T1000 (cell line): ENCODE results near the gene LAMB1.
A peak's percentile ranks its signal among the peaks of the same experiment; 100 is the strongest.
"Not testable (repeated sequence)": the region's sequence is repeated elsewhere in the genome, so short reads cannot be mapped to it uniquely, and the experiment has no call there.

Experiments used
- DNase-seq: peaks from one replicate; lab custom pipeline; 2025; ENCODE audit warnings: mixed read lengths; lab: John Stamatoyannopoulos, UW

LAMB1 gene

DNA sequence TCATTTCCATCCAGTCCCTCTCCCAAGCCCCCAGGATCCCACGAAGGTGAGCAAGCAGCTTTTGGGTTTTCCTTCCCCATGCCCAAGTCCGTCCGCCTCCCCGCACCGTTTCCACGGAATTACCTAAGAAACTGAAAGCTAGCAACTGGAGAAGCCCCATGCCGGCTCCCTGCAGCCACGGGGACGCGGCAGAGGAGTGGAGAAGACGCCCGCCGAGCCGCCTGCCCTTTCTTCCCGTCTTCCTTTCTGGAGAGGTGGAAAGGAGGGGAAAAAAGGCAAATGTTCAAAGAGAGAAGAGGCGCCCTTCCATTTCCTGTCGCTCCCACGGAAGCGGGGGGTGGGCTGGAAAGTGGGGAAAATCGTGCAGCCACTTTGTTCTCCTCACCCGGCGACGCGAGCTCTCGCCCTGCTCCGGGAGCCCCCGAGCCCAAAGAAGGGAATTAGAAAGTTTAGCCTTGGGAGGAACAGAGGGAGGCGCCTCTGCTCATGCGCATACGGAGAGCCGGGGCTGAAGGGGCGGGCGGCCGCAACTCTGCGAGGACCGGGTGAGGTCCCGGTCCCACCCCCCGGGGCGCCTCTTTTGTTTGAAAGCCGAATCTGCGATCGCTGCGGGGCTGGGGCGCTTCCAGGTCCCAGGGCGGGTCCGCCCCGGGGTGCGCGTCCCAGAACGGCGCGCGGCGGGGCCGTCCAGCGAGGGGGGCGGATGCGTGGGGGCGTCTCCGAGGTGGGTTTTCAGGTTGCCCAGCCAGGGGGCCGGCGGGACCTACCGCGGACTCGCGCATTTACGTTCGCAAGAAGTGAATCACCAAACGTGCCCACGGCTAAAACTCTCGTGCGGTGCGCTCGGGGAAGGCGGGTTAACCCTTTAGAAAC is at the start of gene LAMB1:
Gene LAMB1, minus strand, starts transcription at position 436 of the 873 bp plus-strand sequence. Its CDS starts 276 bp downstream, at position 160.
- peak; percentile 29 for DNase-seq

GRCh38 chr7:108051454-108051853 is 48.5 kb upstream of the LAMB1 start:
- DNase-seq = no peak

DNA sequence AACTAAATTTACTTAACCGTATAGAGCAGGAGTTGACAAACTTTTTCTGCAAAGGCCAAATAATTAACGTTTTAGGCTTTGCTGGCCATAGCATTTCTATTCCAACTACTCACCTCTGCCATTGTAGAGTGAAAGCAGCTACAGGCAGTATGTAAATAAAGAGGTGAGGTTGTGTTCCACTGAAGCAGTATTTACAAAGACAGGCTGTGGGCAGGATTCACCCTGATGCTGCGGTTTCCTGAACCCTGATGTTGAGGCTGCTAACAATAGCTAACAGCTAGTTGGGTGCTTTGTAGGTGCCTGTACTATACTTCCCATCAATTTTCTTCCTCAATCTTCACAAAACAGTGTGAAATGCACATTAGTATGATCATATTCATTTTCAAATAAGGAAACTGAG is 47.0 kb upstream of the LAMB1 start:
- no peak for DNase-seq

- DNase-seq = no peak
Measured at GRCh38 chr7:108048422-108048821, 45.5 kb upstream of the LAMB1 start.

DNA sequence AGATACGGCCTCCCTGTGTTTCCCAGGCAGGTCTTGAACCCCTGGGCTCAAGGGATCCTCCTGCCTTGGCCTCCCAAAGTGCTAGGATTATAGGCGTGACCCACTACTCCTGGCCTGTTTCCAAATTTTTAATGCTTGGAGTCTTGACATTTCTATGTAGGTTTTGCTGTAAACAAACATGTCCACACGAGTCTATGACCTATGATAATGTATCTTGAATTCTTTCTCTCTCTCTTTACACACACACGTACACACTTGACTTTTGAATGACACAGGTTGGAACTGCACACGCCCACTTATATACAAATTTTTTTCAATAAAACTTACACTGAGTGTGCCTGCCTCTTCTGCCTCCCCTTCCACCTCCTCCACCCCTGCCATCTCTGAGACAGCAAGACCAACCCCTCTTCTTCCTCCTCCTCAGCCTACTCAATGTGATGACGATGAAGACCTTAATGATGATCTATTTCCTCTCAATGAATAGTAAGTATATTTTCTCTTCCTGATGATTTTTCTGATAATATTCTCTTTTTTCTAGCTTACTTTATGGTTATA is 44.1 kb upstream of the LAMB1 start:
- DNase-seq = no peak

DNA sequence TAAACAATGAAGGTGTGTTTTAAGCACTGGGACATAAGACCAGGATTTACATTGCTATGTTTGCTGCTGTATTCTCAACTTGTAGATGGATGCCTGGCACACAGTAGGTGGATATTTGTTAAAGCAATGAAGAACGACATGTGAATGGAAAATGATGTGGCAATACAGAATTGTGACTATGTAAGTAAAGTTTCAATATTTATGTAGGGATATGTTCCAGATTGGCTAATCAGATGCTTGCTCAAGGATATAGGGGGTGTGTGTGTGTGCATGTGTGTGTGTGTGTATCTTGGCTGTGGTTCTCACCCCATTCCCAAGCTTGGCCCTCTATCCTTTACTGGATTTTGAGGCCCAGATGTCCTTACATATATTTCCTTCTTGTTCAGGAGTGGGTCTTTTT is 42.7 kb upstream of the LAMB1 start:
- DNase-seq = no peak

DNA sequence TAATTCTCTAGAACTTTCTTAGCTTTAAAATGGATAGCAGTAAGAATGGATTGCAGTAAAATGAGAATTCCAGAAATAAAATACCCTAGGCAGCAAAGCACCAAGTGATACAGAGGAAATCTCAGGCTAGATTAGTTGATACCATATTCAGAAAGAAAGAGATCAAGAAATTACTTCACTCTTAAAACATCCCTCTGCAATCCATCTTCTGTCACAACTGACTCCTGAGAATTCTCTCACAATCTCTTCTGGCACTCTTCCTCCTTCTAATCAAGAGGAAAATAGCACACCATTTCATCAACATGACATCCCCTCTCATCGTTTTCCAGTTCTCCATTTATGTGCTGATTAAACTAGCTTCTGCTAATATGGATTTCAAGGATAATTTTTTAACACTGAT is 42.2 kb upstream of the LAMB1 start:
- no peak for DNase-seq

DNA sequence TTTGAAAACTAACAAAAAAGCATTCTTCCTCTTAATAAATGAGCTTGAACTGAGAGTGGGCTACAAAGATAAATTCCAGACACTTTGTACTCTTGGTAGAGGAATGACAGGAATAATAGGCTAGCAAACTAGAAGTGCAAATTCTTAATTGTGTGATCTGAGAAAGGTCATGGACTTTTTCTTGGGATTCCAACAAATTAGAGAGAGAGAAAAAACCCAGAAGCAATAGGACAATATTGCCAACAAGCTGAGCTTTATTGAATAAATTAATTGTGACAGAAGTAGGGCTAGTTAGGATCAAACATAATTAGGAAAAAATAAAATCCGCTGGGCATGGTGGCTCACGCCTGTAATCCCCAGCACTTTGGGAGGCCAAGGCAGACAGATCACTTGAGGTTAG is 41.4 kb upstream of the LAMB1 start:
- no peak for DNase-seq

GRCh38 chr7:108038986-108039385 is 36.0 kb upstream of the LAMB1 start:
- DNase-seq = no peak

DNA sequence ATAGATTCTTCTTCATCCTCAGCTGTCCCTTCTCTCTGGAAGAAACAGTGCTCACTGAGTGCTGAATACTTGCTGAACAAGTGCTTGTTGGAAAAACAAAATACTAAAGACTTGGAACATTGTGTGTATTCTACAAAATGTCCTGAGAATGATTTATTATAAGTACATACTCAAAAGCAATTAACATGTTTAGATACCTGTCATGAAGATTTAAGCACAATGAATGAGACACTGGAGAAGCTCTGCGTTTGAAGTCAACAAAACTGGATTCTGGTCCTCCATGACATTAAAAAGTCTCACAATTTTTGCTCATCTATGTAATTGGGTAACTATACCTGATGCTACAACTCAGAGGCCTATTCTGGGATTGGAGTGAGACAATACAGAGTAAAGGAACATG is 34.8 kb upstream of the LAMB1 start:
- no peak for DNase-seq

DNA sequence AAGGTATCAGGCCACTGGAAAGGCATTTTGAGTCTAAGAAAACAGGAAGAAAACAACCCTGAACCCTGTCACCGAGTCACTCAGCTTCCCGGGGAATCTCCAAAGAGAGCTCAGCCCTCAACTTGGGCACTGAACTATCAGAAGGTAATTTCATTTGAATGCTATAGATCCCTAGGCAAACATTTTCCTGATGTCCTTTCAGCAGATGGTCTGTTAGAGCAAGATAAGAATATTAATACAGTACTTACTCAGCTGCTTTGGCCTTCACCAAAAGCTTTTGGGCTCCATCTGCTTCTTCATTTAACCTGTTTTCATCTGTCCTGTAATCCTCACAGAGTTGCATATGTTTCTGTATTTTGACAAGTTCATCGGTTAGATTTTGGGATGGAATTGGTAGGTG is 34.2 kb upstream of the LAMB1 start:
- DNase-seq = no peak

GRCh38 chr7:108034586-108034985 is 31.6 kb upstream of the LAMB1 start:
- DNase-seq = no peak

- no peak for DNase-seq
Measured at GRCh38 chr7:108033776-108034497, 31.0 kb upstream of the LAMB1 start.

- DNase-seq = not testable (repeated sequence)
Measured at GRCh38 chr7:108033309-108033708, 30.3 kb upstream of the LAMB1 start.

- no peak for DNase-seq
Measured at GRCh38 chr7:108030516-108030915, 27.6 kb upstream of the LAMB1 start.

DNA sequence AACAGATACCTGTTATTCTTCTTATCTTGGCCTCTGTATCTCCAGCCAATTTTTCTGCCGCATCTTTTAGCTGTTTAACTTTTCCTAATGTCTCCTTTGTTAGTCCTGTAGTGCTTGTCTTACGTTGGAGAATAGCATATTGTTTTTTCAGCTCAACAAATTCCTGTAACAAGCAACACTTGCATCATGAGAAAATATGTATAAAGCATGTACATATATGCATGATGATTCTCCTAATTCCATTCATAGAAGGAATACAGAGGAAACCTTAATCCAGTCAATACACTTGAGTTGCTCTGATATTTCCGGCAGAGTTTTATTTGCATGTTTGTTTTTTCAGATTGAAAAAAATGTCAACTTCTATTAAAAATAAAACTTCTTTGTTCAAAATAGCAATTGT is 26.1 kb upstream of the LAMB1 start:
- DNase-seq = no peak

DNA sequence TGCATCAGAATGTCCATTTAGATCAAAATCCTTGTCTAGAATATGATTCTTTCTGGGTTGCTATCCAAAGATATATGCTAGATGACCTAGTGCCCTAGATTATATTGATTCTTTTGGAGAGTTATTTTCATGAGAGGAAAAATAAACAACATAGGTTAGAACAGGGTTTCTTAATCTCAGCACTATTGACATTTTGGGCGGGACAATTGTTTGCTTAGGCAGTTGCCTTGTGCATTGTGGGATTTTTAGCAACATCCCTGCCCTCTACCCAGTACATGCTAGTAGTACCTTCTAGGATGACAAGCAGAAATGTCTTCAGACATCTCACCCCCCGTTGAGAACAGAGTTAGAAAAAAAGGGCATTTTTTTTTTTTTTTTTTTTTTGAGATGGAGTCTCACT is 25.1 kb upstream of the LAMB1 start:
- no peak for DNase-seq

DNA sequence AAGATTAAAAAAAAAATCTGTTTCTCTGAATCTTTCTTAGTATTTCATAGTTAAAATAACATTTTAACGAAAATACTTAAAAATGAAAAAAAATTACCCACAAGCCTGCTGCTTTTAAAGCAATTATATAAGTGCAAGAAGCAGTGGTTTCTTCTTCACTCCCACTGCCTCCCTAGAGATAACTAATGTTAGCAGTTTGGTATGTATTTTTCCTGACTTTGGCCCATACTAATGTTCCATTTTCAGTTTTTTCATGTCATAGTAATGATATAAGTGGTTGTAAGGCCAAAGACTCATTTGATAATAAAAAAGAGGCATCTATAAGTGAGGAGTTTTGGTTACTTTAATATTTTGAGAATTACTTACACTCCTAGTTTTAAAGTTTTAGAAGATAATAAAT is 24.3 kb upstream of the LAMB1 start:
- no peak for DNase-seq

GRCh38 chr7:108026647-108027046 is 23.7 kb upstream of the LAMB1 start:
- DNase-seq = no peak

DNA sequence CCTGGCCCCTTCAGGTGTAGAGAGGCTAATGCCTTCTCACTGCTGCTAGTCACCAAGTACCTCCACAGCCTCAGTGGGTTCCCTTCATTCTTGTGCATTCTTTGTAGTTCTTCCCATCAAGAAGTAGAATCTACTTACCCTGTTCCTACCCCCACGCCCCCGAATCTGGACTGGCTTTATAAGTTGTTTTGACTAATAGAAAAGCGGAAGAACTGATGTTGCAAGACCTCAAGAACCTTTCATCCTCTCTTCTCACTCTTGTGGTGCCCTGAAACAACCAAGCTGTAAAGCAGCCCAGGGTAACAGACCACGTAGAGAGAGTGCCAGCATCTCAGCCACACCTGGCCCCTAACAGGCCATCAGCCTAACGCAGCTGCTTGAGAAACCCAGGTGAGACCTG is 23.2 kb upstream of the LAMB1 start:
- DNase-seq = no peak

GRCh38 chr7:108024538-108024937 is 21.6 kb upstream of the LAMB1 start:
- DNase-seq = no peak

GRCh38 chr7:108020585-108020984 is 17.6 kb upstream of the LAMB1 start:
- no peak for DNase-seq

GRCh38 chr7:108018668-108019067 is 15.7 kb upstream of the LAMB1 start:
- DNase-seq = no peak
